Activated T-cell treated with anti-CD3 and anti-CD28 coated beads, Interleukin-2, amount 50 U/mL, for 1 hour (primary cell): Measurements from ENCODE around the gene SLC25A18.

Source experiments
- DNase-seq: peaks from one replicate; pipeline ENCODE4 v3.0.0-alpha.2; 2020

The SLC25A18 gene

DNA sequence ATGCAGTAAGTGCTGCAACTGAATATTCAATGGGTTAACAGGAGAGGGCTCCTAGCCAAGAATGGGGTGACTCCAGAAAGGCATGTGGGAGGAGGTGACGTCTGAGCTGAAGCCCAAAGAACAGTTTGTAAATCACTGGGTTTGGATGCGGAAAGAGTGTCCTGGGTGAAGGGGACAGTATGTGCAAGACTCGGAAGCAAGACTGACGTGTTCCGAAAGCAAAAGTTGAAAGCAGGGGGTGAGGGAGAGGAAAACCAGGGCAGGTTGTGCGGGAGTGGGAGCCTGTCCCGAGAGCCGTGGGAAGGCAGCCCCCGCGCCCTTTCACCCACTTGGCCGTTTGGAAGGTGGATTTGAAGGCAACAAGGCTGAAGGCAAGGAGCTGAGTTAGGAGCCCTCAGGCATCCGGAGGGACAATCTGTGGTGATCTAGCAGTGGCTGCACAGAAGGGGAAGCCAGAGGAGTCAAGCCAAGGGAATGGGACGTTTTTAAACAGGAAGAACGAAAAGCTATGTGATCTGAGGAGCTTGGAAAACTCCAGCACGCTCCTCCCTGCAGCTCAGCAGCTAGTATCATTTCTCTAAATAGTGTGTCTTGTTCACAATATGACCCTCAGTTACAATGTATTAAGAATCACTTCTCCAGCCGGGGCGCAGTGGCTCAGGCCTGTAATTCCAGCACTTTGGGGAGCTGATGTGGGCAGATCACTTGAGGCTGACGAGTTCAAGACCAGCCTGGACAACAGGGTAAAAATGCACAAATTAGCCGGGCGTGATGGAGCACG, 7.7 kb downstream of the SLC25A18 start:
- DNase-seq, result no peak

DNA sequence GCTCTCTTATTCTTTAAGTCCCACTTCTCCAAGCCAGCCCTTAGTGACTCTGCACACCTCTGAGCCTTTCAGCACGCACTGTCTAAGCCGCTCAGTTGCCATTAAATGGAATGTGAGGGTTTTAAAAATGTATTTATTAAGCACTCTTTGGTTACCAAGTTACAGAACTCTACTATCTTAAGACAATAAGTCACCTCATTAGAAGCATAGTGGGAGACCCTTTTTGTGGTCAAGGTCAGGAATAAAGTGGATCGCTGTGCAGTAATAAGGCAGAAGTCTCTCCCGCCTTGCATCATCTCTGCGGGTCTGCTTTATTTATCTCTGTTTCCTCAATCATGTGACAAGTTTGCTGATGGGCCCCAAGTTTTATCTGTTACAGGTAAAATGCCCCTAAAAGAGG, 11.9 kb downstream of the SLC25A18 start:
- DNase-seq, result no peak

DNA sequence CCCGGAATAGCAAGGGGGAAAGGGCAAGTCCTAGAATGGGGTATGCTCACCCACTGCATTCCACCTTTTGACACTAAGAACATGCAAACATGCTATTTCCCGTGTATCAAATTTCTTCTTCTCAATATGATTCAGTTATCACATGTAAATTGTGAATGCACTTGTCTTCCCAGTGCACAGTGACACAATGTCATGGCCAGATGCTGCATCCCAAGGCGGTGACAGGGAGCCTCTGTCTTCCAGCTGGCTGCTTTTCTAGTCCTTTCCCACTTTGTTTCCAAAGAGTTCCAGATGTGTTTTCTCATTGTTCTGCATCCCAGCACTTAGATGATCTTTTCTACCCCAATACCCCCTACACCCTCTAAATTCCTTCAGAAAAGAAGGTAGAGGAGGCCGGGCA, 12.4 kb downstream of the SLC25A18 start:
- DNase-seq, result no peak

DNA sequence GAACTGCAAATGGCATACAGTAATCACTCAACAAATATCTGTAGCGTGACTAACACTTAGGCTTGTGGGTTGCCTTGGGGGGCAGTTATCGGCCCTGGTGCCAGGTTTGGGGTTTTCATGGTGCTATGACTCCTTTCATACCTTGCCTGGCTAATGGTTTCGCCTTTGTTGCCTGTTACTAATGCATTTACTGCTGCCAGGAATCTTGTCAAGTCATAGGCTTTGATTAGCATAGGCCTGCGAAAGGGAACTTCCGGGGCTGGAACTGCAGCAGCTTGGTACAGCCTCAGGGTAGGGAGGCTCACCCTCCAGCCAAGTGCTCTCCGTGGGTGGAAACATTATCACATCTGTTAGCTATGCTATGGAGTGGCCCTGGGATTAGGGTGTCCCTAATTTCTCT, 13.2 kb downstream of the SLC25A18 start:
- DNase-seq, result no peak

DNA sequence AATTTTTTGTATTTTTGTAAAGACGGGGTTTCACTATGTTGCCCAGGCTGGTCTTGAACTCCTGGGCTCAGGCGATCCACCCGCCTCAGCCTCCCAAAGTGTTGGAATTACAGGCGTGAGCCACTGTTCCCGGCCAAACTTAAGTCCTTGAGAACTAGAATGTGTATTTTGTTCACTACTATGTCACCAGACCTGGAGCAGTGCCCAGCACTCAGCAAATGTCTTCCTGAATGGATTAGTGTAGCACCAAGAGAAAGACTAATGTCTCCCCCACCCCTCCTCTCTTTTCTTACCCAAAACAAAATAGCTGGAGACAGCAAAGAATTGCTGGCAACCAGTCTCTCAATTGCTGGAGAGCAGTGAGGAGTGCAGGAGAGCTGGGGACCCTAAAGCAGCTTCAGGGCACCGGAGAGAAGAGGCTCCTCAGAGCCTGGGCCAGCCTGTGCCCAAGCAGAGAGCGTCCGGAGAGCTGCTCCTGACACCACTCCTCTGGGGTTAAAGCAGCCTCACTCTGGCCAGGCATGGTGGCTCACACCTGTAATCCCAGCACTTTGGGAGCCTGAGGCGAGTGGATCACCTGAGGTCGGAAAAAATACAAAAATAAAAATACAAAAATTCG, 14.9 kb downstream of the SLC25A18 start:
- no peak for DNase-seq

DNA sequence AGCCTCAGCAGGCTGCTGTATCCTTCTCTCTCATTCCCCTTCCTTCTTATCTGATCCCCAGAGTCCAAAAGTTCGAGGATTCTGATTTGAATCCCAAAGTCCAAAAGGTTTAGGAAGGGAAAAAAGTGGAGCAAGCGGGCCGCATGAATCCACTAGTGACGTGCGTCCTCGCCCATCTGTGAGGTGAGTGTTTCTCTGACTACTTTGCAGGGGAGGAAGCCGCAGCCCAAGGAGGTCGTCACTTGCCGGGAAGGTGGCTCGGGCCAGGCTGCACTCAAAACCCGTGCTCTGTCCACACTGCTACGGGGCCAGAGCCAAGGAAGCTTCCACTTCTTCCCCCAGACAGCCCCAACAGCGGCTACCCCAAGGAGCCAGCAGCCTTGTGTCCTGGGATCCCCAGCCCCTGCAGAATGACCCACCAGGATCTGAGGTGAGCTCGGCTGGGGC, 16.3 kb downstream of the SLC25A18 start:
- no peak for DNase-seq

DNA sequence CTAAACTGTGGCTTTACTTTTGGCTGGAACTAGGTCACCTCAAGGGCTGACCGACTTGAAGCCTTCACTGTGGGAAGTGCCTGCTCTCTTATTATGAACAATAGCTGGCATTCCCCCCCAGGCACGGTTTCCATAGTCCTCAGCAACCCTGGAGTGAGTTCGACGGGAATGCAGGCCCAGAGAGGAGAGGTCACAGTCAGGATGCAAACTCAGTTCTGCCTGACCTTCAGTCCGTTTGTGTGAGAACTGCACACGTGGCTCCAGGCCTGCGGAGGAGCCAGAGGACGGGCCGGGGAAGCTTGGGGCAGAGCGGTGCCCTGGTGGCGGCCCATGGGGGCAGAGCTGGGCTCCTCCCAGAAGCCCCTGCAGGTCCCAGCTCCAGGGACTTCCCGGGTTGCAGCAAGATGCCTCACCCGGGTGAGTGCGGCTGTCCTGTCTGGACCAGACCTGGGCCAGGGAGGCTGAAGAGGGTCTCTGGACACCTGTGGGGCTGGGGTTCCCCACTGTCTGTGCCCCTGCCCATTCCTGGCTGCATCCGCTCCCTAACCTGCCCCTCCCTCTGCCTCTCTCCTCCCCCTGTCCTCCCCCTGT, 17.2 kb downstream of the SLC25A18 start:
- no peak for DNase-seq

DNA sequence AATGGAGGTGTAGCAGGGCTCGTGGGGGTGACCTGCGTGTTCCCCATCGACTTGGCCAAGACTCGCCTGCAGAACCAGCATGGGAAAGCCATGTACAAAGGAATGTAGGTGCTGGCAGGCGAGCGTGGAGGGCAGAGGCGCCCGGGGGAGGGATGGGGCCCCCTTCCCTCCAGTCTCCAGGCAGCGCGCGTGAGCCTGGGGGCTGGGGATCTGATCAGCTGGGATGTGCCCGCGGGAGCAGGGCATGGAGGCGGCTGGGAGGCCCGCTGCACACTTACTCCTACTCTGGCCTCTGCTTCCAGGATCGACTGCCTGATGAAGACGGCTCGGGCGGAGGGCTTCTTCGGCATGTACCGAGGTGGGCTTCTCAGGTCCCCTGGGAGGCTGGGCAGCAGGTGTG, 17.8 kb downstream of the SLC25A18 start:
- no peak for DNase-seq

DNA sequence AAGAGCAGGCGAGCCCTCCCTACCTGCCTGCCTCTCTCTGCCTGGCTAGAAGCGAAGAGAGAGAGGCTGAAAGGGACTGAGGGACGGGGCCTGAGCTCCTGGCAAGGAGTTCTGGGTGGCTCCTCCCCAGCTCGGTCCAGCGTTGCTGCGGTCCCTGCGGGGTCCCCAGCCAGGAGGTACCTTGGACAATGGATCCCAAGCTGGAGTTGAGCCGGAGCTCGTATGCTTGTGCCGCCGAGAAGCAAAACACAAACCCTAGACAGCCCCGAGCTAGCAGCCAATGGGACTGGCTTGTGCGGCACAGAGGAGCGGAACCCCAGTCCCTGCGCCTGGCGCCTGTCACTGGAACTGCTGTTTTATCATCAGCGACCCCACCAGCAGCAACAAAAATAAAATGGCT, 18.3 kb downstream of the SLC25A18 start:
- DNase-seq, result no peak

DNA sequence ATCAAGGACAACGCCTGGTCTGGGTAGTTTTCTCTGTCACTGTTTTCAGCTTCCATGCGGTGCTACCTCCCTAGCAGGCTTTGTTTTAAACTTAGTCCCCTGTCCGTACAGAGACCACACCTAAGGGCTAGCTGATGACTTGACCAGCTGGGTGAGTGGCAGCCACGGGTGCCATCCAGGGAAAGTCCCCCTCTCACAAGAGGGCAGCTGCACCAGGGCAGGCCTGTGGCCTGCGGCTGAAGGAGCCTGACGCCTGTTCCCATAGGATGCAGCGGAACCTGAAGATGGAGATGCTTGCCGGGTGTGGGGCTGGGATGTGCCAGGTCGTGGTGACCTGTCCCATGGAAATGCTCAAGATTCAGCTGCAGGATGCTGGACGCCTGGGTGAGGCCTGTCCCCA, 19.9 kb downstream of the SLC25A18 start:
- DNase-seq, result no peak

DNA sequence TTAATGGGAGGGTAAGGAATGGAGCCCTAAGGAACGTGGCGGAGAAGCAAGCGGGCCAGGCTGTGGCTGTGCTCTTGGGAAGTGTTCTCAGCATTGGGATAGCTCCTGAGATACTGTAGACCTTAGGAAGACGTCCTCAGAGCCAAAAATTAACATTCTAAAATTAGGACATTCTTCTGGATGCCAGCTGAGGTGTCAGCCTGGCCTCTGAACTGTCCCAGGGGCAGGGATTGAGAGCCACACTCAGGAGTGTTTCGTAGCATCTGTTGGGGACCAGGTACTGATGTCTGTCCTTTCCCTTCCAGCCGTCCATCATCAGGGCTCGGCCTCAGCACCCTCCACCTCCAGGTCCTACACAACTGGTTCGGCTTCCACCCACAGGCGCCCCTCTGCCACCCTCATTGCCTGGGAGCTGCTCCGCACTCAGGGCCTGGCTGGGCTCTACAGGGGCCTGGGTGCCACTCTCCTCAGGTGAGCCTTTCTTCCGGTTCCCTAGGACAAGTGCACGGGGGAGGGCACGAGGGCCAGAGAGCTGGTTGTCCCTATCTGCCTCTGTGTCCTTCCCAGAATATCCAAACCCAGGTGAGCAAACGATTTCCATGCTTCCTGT, 23.6 kb downstream of the SLC25A18 start:
- no peak for DNase-seq

DNA sequence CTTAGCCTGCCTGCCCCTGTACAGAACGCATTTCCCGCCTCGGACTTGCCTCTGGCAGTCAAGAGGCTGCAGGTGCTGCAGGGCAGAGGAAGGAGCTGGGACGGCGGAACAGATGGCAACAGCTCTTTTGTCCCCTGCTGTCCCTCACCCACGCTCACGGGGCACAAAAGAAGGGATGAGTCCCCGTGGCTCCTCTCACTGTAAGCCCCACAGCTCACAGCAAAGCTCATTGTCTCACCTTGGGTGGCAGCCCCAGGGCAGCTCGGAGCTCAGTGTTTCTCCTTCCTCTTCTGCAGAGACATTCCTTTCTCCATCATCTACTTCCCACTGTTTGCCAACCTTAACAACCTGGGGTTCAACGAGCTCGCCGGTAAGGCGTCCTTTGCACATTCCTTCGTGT, 24.3 kb downstream of the SLC25A18 start:
- DNase-seq, result no peak

DNA sequence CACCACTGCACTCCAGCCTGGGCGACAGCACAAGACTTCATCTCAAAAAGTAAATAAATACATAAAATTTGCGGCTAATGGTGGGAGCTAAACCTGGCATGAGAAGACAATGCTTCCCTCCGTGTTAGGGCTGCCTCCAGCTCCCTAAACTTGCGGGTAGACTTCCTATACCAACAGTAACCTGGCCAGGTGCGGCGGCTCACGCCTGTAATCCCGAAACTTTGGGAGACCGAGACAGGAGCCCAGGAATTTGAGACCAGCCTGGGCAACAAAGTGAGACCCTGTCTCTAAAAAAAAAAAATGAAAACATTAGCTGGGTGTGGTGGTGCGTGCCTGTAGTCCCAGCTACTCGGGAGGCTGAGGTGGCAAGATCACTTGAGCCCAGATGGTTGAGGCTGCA, 25.3 kb downstream of the SLC25A18 start:
- DNase-seq, result no peak

DNA sequence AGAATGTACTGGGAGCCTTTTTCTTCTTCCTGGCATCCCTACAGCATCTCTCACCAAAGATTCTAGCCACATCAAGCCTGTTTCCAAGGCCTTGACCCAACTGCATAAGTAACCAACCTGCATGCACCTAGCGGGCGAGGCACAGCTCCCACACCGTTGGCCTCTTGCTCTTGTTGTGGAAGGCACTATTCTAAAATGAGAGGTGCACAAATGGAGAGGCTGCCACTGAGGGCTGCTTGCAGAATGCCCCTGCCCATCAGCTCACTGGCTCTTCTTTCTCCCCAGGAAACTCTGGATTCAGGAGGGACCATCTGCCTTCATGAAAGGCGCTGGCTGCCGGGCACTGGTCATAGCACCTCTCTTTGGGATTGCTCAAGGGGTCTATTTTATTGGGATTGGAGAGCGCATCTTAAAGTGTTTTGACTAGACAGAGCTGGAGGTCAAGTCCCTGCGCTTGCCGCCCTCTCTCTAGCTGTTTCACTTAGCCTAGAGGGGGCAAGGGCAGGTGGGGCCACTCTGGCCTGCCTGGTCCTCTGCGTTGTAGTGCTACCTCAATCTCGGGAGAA, 26.6 kb downstream of the SLC25A18 start:
- no peak for DNase-seq

DNA sequence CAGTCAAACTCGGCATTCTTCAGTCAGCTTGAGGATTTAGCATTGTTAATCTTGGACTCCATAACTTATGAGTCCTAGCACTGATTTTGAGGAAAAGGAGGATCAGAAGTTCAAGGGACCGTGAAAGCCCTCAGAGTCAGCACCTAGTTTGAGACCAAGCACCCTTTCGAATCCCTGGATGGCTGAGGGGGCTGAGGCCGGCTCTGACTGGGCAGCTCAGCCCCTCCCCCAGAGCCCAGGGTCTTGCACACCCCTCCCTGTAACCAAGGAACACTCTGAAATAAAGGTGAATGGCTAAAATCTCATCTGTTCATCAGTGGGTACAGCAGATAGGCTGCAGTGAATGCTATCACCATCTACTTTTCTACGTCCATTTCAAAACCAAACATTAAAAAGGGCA, 27.3 kb downstream of the SLC25A18 start:
- no peak for DNase-seq

DNA sequence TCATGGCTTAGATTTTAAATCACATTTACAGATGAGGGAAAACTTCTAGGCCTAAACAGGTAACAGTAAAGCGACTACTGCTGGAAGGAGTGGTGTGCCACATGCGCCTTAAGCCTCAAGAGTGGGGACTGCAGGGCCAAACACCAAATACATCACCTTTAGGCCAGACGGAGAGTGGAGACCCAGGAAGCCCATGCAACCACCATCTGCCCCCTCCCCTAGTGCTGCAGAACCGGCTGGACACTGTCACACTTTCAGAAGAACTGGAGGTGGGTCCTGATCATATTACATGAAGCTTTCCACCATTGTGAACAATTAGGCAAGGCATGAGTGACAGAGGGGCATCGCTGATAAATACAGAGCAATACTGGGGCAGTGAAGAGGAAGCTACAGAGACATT, 28.9 kb downstream of the SLC25A18 start:
- DNase-seq, result no peak

DNA sequence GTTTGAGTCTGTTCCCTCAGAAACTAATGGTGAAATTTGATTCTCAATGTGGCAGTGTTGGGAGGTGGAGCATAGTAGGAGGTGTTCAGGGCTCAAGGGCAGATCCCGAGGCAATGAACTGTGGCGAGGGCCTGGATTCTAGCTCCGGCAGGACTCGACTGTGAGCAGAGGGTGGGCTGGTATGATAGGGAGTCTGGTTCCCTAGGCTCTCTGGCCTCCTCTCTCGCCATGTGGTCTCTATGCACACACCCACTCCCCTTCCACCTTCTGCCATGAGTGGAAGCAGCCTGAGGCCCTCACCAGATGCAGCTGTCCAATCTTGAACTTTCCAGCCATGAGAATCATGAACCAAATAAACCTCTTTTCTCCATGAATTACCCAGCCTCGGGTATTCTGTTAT, 32.9 kb downstream of the SLC25A18 start:
- DNase-seq, result no peak

DNA sequence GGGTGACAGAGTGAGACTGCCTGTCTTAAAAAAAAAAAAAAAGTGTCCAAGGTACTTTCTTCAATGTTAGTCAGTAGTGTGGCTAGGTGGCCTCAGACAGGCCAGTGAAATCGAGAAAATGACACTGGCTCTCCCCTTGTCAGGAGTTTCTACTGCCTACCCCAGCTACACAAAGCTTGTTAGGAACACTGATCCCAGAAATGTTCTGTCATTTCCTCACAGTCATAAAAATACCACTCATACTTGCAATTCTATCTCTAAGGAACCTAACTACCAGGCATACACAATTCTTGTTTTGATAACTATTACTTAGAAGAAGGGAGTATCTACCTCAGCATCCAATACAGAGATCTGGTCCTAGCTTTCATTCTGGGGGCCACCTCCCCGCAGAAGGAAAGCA, 33.9 kb downstream of the SLC25A18 start:
- DNase-seq, result no peak

DNA sequence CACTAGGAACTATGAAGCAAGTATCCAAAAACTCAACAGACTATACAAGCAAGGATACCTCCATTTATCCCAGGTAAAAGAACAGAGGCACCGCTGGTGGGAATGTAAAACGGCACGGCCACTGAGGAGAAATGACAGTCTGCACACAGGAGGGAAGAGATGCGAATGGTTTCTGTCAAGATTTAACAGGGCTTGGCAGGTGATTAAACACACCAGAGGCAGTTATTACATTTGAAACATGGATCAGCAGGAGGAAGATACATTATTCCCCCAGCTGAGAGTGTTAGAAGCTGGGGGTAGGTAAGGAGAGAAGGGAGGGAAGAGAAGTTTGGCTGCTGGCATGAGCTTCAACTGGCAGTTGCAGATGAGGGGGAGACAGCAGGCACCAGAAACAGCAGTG, 35.0 kb downstream of the SLC25A18 start:
- no peak for DNase-seq

DNA sequence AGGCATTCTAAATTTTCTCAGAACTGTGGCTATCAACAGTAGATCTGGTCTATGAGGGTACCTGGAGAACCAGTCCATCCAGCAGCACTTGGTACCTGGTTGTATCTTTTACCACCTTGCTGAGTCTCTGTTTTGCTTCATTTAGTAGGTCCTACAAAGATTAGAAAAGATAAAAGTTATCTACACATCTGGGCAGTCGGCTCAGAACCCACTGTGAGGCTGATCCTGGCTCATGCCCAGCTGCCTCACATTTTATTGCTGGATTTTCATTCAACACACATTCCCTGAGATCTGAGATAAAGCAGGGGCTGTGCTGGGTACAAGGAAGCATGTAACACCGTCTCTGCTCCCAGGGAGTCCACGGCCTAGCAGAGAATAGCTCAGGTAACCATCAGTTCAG, 37.7 kb downstream of the SLC25A18 start:
- no peak for DNase-seq

DNA sequence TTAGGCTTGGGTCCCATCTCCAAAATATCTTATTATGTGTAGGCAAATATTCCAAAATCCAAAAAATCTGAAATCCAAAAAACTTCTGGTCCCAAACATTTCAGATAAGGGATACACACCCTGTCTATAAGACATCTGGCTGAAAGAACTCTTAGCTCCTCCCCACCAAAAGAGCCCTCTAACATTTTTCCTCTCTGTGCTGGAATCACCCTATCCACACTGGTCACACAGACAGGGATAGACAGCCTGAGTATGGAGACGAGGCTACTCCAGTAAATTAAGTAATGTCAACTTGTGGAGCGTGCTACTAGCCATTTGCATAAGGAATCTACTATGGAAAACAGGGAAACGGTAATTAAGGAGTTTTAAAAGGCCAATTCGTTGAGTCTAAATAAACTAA, 40.4 kb downstream of the SLC25A18 start:
- no peak for DNase-seq

DNA sequence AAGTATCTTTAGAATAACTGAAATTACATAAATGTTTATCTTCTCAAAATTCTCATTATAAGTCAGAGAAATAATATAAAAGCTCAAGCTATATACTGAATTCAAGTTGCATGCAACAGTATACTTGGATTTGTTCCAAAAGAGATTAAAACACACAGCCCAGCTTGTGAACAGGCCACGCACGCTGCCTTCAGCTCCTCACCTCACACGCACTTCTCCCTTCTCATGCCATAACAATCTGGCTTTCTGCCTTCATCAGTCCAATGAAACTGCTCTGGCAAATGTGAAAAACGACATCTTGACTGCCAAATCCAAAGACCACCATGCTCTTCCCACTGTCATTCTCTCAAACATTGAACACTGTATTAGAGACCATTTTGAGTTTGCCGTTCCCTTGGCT, 43.2 kb downstream of the SLC25A18 start:
- no peak for DNase-seq

DNA sequence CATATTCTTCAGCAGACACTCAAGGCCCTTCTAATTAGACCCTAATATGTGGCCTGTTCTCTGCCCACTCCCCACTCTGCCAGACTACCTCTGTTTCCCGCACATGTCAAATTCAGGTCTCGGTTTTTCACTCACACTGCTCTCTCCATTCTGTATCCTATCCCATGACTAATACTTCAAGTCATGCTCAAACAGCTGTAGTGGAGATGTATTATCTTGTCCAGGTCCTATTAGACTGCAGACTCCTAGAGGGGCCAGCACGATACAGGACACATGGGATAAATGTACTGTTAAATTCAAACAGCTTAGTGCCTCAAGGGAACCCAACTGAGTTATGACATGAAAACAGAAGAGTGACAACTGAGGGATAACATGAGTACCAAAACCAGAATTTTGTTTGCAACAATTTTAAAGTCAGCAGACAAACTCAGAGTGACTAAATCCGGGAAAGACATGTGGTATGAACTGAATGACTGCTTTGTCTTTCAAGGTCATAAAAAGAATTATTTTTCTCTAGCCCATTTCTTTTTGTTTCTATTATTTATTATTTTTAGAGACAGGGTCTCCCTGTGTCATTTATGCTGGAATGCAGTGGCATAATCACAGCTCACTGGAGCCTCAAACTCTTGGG, 44.7 kb downstream of the SLC25A18 start:
- DNase-seq, result no peak
